DMS79 treated with DMSO at 0.1 percent for 48 hours (cell line): ENCODE results near the gene PRPSAP1.

Experiments
- DNase-seq: peaks from one replicate; lab custom pipeline; 2025; lab: John Stamatoyannopoulos, UW

PRPSAP1 gene

GRCh38 chr17:76353599-76354316 lies at the start of gene PRPSAP1:
Gene PRPSAP1, minus strand, starts transcription at chr17:76353916. Its CDS starts 213 bp downstream, at chr17:76353703.
- peak; percentile 78 for DNase-seq

GRCh38 chr17:76402711-76403110 lies 49.0 kb upstream of the PRPSAP1 start:
- no peak for DNase-seq

- no peak for DNase-seq
Observed at GRCh38 chr17:76399175-76400172, 45.8 kb upstream of the PRPSAP1 start.

GRCh38 chr17:76398523-76399174 lies 44.9 kb upstream of the PRPSAP1 start:
- DNase-seq: no peak

- peak; percentile 28 for DNase-seq
Observed at GRCh38 chr17:76397687-76398522, 44.2 kb upstream of the PRPSAP1 start.

- no peak for DNase-seq
Observed at GRCh38 chr17:76397184-76397583, 43.5 kb upstream of the PRPSAP1 start.

- no peak for DNase-seq
Observed at GRCh38 chr17:76395980-76396379, 42.3 kb upstream of the PRPSAP1 start.

- peak; percentile 46 for DNase-seq
Observed at GRCh38 chr17:76394166-76394565, 40.5 kb upstream of the PRPSAP1 start.

- no peak for DNase-seq
Observed at GRCh38 chr17:76391200-76391715, 37.5 kb upstream of the PRPSAP1 start.

GRCh38 chr17:76390003-76390421 lies 36.3 kb upstream of the PRPSAP1 start:
- DNase-seq: no peak

GRCh38 chr17:76388966-76389888 lies 35.5 kb upstream of the PRPSAP1 start:
- no peak for DNase-seq

- no peak for DNase-seq
Observed at GRCh38 chr17:76386966-76387765, 33.5 kb upstream of the PRPSAP1 start.

- peak; percentile 19 for DNase-seq
Observed at GRCh38 chr17:76385892-76386786, 32.4 kb upstream of the PRPSAP1 start.

- DNase-seq: no peak
Observed at GRCh38 chr17:76384987-76385891, 31.5 kb upstream of the PRPSAP1 start.

- peak; percentile 34 for DNase-seq
Observed at GRCh38 chr17:76384222-76384986, 30.7 kb upstream of the PRPSAP1 start, which contains the start of gene SPHK1. Gene SPHK1, plus strand, starts transcription at chr17:76384609. Its CDS starts 1,036 bp downstream, at chr17:76385645.

GRCh38 chr17:76383546-76384221 lies 30.0 kb upstream of the PRPSAP1 start:
- DNase-seq: no peak
